ENCODE data around the gene KCNK7.

KCNK7 gene

GRCh38 chr11:65615950-65616574 lies 20.5 kb upstream of the KCNK7 start:
- no peak for FAIRE-seq
- no peak for TF ChIP-seq CTCF (IDR thresholded peaks at IDR 0.05; ENCODE audit: insufficient read depth, missing control alignments)
- DNase-seq (ENCODE audit: insufficient read length, low spot score) = no peak

GRCh38 chr11:65615229-65615949 lies 19.8 kb upstream of the KCNK7 start, which contains the start of gene PCNX3:
Gene PCNX3 (plus strand): TSS chr11:65615776. CDS start chr11:65616312, 536 bp downstream.
- FAIRE-seq = peak; percentile 91
- TF ChIP-seq CTCF (IDR thresholded peaks at IDR 0.05; ENCODE audit: insufficient read depth, missing control alignments) = no peak
- DNase-seq (ENCODE audit: insufficient read length, low spot score) = peak; percentile 99

- no peak for FAIRE-seq
- no peak for DNase-seq (ENCODE audit: insufficient read length, low spot score)
- TF ChIP-seq CTCF (IDR thresholded peaks at IDR 0.05; ENCODE audit: insufficient read depth, missing control alignments) = no peak
Observed at GRCh38 chr11:65613091-65613928, 17.7 kb upstream of the KCNK7 start.

- no peak for TF ChIP-seq CTCF (IDR thresholded peaks at IDR 0.05; ENCODE audit: insufficient read depth, missing control alignments)
- DNase-seq (ENCODE audit: insufficient read length, low spot score) (no peak), FAIRE-seq (no peak)
Observed at GRCh38 chr11:65612691-65613090, 17.1 kb upstream of the KCNK7 start.

- no peak for FAIRE-seq
- no peak for TF ChIP-seq CTCF (IDR thresholded peaks at IDR 0.05; ENCODE audit: insufficient read depth, missing control alignments)
- no peak for DNase-seq (ENCODE audit: insufficient read length, low spot score)
Observed at GRCh38 chr11:65611758-65612603, 16.4 kb upstream of the KCNK7 start.

GRCh38 chr11:65611028-65611757 lies 15.6 kb upstream of the KCNK7 start:
- DNase-seq (ENCODE audit: insufficient read length, low spot score) = no peak
- no peak for FAIRE-seq
- TF ChIP-seq CTCF (IDR thresholded peaks at IDR 0.05; ENCODE audit: insufficient read depth, missing control alignments) = no peak
